Hepatocyte (in vitro differentiated cells): ENCODE data around the gene BGN.

ENCODE experiments used
- CTCF ChIP-seq: fragments of 200-600 bp; sonication (generic); IDR thresholded peaks from 2 replicates; pipeline ENCODE4 v1.5.1; 2016; ENCODE audit warnings: antibody characterized with exemption, mild to moderate bottlenecking; ENCODE audit not compliant: poor library complexity
- EZH2 ChIP-seq: fragments of 200-600 bp; sonication (generic); IDR thresholded peaks from 2 replicates; pipeline ENCODE4 v1.6.1; 2016; ENCODE audit warnings: antibody characterized with exemption, mild to moderate bottlenecking, borderline replicate concordance

- TF ChIP-seq CTCF (no peak), EZH2 (no peak)
Observed at GRCh38 chrX:153463556-153463955, 31.2 kb upstream of the BGN start.
